Measurements from ENCODE around the gene RBM23.

DNA sequence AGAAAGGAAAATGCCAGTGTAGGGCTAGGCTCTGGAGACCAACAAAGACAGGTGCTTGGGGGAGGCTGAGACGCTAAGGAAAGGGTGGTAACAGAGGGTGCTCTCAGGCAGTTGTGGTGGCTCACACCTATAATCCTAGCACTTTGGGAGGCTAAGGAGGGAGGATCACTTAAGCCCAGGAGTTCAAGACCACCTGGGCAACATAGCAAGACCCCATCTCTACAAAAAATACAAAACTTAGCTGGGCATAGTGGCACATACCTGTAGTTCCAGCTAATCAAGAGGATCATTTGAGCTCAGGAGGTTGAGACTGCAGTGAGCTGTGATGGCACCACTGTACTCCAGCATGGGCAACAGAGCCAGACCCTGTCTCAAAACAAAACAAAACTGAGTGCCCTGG, 23.5 kb downstream of the RBM23 start:
- TF ChIP-seq ZNF274 (IDR thresholded peaks at IDR 0.05; ENCODE audit: low read depth, low read length): no peak
- no peak for TF ChIP-seq YY1 (IDR thresholded peaks at IDR 0.05; ENCODE audit: insufficient read depth, insufficient read length)

All from NT2/D1 (cell line).